ENCODE measurements around the gene LACRT. TPM values are rescaled to one million over a fixed set of nuclear protein-coding genes. Genes with fewer than 3 reads are reported as not detected.

LACRT gene
- total RNA-seq, 1 experiment from 2014 or later, result not detected

DNA sequence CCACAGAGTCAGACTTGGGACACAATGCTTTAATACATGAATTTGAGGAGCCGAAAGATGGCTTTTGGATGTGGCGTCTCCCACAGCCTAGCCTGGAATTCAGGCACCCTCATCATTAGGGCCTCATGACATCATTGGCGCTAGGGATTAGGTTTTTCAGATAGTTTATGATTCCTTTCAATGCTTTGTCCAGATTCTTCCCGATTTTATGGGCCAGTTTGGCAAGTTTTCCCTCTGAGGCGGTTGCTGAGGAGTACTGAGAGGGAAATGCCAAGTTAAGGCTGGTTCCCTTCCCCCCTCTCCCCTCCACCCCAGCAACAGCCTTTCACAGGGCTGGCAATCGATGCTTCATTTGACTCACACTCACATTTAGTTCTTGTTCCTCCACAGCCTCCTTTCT is 26.5 kb downstream of the LACRT start:
- ChIA-PET POLR2A (no interaction called here), CTCF (no interaction called here)
- Histone ChIP-seq H3K4me1 (no peaks in the 10 kb centered on the region), H3K9me3 (no peaks in the 10 kb centered on the region), H3K36me3 (ENCODE audit: control insufficient read depth, insufficient read depth, low read length) (no peaks in the 10 kb centered on the region), H3K4me3 (ENCODE audit: low read depth, low read length) (no peak overlapping the region), H3K27me3 (replicated peaks; ENCODE audit: control insufficient read depth, insufficient read depth, low read length) (no peaks in the 10 kb centered on the region; the same call in none of the 2 replicates)
- Mint-ChIP-seq H3K36me3 (ENCODE audit: insufficient read depth, unreplicated experiment) (peaks cover 4% of the 10 kb centered on the region), H3K27me3 (ENCODE audit: insufficient read depth, unreplicated experiment) (peaks cover 16% of the 10 kb centered on the region), H3K27ac (ENCODE audit: unreplicated experiment) (no peak overlapping the region), H3K4me1 (ENCODE audit: low read depth, unreplicated experiment) (peaks cover 6% of the 10 kb centered on the region), H3K4me3 (ENCODE audit: unreplicated experiment) (no peak overlapping the region), H3K9me3 (ENCODE audit: unreplicated experiment) (no peaks in the 10 kb centered on the region)
- no TSS peak for BruUV-seq (replicated peaks)
- TF ChIP-seq, protein P1, sequence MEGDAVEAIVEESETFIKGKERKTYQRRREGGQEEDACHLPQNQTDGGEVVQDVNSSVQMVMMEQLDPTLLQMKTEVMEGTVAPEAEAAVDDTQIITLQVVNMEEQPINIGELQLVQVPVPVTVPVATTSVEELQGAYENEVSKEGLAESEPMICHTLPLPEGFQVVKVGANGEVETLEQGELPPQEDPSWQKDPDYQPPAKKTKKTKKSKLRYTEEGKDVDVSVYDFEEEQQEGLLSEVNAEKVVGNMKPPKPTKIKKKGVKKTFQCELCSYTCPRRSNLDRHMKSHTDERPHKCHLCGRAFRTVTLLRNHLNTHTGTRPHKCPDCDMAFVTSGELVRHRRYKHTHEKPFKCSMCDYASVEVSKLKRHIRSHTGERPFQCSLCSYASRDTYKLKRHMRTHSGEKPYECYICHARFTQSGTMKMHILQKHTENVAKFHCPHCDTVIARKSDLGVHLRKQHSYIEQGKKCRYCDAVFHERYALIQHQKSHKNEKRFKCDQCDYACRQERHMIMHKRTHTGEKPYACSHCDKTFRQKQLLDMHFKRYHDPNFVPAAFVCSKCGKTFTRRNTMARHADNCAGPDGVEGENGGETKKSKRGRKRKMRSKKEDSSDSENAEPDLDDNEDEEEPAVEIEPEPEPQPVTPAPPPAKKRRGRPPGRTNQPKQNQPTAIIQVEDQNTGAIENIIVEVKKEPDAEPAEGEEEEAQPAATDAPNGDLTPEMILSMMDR (IDR thresholded peaks at IDR 0.05; ENCODE audit: insufficient read depth in 1 of 2, low read depth in 1 of 2, low read length in 1 of 2, severe bottlenecking in 1 of 2, unreplicated experiment in 1 of 2), result no peak
- no peak for DNase-seq
- intact Hi-C loops (cut with micrococcal nuclease; ENCODE audit: unreplicated experiment), result no loop called here

DNA sequence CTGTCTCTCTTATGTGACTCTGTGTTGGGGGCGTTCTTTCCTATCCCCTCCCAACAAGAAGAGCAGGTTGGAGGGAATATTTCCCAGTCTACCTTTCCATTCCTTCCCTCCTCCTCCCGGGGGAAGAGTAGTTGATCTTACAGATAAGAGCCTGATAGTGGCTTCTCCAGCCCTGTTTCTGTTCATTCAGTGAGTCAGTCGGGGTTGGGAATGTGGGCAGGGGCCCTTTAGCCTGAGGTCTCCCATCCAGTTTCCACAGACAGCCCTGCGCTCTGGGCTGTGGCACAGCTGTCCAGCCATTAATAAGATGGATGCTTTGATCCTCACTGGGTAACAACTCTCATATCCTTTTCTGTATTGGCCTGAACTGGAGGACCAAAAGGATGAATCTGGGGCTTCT is 28.1 kb downstream of the LACRT start:
- no TSS peak for BruUV-seq (replicated peaks)
- H3K27me3 Mint-ChIP-seq (ENCODE audit: insufficient read depth, unreplicated experiment), result peaks cover 10% of the 10 kb centered on the region
- POLR2A ChIA-PET, result no interaction called here
- intact Hi-C loops (cut with micrococcal nuclease; ENCODE audit: unreplicated experiment), result no loop called here
- no peak for DNase-seq
- H3K36me3 ChIP-seq (ENCODE audit: control insufficient read depth, insufficient read depth, low read length), result no peaks in the 10 kb centered on the region
- no peaks in the 10 kb centered on the region; the same call in none of the 2 replicates for H3K27me3 ChIP-seq (replicated peaks; ENCODE audit: control insufficient read depth, insufficient read depth, low read length)
- H3K4me3 ChIP-seq (ENCODE audit: low read depth, low read length), result no peak overlapping the region
- H3K4me1 ChIP-seq, result no peaks in the 10 kb centered on the region
- H3K9me3 Mint-ChIP-seq (ENCODE audit: unreplicated experiment), result no peaks in the 10 kb centered on the region
- peaks cover 6% of the 10 kb centered on the region for H3K4me1 Mint-ChIP-seq (ENCODE audit: low read depth, unreplicated experiment)
- no peak overlapping the region for H3K4me3 Mint-ChIP-seq (ENCODE audit: unreplicated experiment)
- H3K9me3 ChIP-seq, result no peaks in the 10 kb centered on the region
- peaks cover 4% of the 10 kb centered on the region for H3K36me3 Mint-ChIP-seq (ENCODE audit: insufficient read depth, unreplicated experiment)
- CTCF ChIA-PET, result interaction anchor here (1.0 kb wide), 1 partner anchor 10 kb away, joined by 4 read pairs; no protein-coding TSS in a partner anchor
- TF ChIP-seq, protein P1 (IDR thresholded peaks at IDR 0.05; ENCODE audit: insufficient read depth in 1 of 2, low read depth in 1 of 2, low read length in 1 of 2, severe bottlenecking in 1 of 2, unreplicated experiment in 1 of 2), result no peak
- no peak overlapping the region for H3K27ac Mint-ChIP-seq (ENCODE audit: unreplicated experiment)

DNA sequence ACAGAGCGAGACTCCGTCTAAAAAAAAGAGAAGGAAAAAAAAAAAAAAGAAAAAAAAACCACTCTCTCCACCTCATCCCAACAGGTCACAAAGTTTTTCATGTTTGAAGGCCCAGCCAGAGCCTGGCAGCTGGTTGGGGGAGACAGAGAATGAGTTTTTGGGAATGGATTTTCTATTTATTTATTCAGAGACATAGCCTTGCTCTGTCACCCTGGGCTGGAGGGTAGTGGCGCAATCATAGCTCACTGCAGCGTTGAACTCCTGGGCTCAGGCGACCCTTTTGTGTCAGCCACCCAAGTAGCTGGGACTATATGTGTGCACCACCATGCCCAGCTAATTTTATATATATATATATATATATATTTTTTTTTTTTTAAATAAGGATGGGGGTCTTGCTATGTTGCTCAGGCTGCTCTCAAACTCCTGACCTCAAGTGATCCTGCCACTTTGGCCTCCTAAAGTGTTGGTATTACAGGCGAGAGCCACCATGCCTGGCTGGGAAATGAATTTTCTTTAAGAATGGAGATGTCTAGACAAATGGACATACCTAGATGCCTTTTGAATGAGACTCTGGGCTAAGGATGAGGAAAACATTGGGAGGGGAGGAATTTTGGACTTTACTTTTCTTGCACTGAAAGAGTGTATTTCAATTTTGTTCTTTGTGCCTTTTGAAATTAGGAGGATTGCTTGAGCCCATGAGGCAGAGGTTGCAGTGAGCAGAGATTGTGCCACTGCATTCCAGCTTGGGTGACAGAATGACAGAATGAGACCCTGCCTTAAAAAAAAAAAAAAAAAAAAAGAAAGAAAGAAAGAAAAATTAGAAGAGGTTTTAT is 29.3 kb downstream of the LACRT start:
- Histone ChIP-seq H3K9me3 (no peaks in the 10 kb centered on the region), H3K27me3 (replicated peaks; ENCODE audit: control insufficient read depth, insufficient read depth, low read length) (no peaks in the 10 kb centered on the region; the same call in 1 of the 2 replicates), H3K36me3 (ENCODE audit: control insufficient read depth, insufficient read depth, low read length) (no peaks in the 10 kb centered on the region), H3K4me1 (no peaks in the 10 kb centered on the region), H3K4me3 (ENCODE audit: low read depth, low read length) (no peak overlapping the region)
- Mint-ChIP-seq H3K4me3 (ENCODE audit: unreplicated experiment) (no peak overlapping the region), H3K9me3 (ENCODE audit: unreplicated experiment) (no peaks in the 10 kb centered on the region), H3K36me3 (ENCODE audit: insufficient read depth, unreplicated experiment) (peaks cover 4% of the 10 kb centered on the region), H3K4me1 (ENCODE audit: low read depth, unreplicated experiment) (peaks cover 6% of the 10 kb centered on the region), H3K27ac (ENCODE audit: unreplicated experiment) (no peak overlapping the region), H3K27me3 (ENCODE audit: insufficient read depth, unreplicated experiment) (peaks cover 14% of the 10 kb centered on the region)
- DNase-seq, result no peak
- ChIA-PET POLR2A (no interaction called here), CTCF (interaction anchor here (0.7 kb wide), 1 partner anchor 81 kb away, joined by 3 read pairs; no protein-coding TSS in a partner anchor)
- TF ChIP-seq, protein P1 (IDR thresholded peaks at IDR 0.05; ENCODE audit: insufficient read depth in 1 of 2, low read depth in 1 of 2, low read length in 1 of 2, severe bottlenecking in 1 of 2, unreplicated experiment in 1 of 2), result no peak
- BruUV-seq (replicated peaks), result no TSS peak
- intact Hi-C loops (cut with micrococcal nuclease; ENCODE audit: unreplicated experiment), result no loop called here
